GM19438 (cell line): ENCODE measurements around the gene TMEM44.

ENCODE experiments used
- ATAC-seq: cut with Tn5 transposase; IDR thresholded peaks from one replicate; pipeline ENCODE4 v1.9.1; 2021; ENCODE audit warnings: low read depth; ENCODE audit not compliant: unreplicated experiment

The TMEM44 gene

GRCh38 chr3:194584866-194585265 is 48.4 kb downstream of the TMEM44 start:
- no peak for ATAC-seq

DNA sequence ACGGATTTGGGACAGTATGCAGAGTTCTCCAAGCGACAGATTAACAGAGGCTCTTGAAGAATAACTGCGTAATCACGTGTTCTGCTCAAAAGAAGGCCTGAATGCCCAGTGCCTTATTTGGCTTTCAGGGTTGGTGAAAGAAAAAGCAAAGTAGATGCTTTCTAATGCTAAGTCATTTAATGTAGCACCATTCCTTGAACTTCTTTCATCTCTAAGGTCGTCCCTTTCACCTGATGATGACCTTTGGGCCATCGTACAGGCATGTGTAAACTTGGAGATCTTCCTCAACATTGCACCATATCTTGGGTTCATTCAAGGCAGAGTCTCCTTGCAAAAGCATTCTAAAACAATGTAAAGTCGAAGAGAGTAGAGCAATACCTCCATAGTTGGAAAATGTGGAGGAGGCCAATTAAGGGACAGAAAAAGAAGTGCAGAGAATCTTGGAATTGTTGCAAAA is 48.9 kb downstream of the TMEM44 start:
- ATAC-seq, result peak; percentile 15

GRCh38 chr3:194582196-194582905 is 50.9 kb downstream of the TMEM44 start:
- ATAC-seq, result no peak

GRCh38 chr3:194579091-194579606 is 54.1 kb downstream of the TMEM44 start:
- no peak for ATAC-seq

GRCh38 chr3:194577986-194578905 is 55.0 kb downstream of the TMEM44 start:
- no peak for ATAC-seq

GRCh38 chr3:194575484-194576210 is 57.6 kb downstream of the TMEM44 start:
- ATAC-seq, result no peak

GRCh38 chr3:194574639-194575483 is 58.4 kb downstream of the TMEM44 start:
- no peak for ATAC-seq

GRCh38 chr3:194573680-194574437 is 59.4 kb downstream of the TMEM44 start:
- peak; percentile 74 for ATAC-seq

DNA sequence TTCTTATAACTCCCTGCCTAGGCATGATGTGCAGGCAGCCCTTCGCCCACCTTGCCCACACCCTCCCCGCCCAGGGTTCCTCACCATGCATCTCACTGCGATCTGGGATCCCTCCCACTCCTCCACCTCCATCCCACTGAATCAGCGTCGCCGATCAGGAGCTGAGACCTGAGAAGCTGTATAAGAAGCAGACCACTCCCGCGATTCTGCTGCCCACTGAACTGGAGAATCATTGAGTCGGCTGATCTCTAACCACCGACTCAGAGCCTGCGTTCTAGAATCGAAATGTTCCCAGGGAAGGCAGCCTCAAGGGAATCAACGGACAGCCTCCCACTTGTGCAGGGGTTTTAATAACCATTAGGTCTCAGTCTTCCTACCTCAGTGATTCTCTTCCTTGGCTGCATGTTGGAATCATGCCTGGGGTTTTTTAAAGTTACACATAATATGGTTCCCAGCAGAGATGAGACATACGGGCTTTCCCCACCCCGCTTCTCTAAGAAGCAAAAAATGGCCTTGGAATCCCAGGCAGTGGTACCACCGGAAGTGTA is 60.2 kb downstream of the TMEM44 start:
- no peak for ATAC-seq

- ATAC-seq, result no peak
Measured at GRCh38 chr3:194572143-194572789, 61.0 kb downstream of the TMEM44 start.

DNA sequence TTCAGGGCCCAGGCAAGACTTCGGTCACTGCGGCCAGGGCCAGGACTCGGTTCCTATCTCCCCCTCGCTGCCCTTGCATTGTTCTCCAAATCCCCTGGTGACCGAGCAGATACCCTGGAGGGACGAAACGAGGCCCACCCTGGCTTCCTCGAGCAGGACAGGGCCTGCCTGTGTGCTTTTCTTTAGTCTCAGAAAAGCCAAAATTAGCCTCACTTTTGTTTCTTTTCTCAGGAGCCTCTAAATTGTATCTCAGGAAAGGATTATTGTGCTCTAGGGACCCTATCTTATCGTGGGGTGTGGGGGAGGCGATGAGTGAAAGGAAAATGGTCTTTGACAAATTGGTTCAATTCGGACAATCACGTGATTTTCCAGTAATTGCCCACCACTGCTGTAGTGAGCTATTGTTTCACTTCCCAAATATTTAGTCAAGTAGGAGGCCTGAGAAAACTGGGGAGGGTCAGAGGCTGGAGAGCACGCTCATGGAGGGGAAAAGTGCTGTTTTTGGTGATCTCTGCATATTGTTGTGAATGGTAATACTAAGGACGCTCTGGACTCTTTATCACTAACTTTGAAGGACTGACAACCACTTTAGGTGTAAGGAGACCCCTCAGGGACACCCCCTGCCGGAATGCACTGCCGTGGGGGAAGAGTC is 61.6 kb downstream of the TMEM44 start:
- ATAC-seq, result no peak

DNA sequence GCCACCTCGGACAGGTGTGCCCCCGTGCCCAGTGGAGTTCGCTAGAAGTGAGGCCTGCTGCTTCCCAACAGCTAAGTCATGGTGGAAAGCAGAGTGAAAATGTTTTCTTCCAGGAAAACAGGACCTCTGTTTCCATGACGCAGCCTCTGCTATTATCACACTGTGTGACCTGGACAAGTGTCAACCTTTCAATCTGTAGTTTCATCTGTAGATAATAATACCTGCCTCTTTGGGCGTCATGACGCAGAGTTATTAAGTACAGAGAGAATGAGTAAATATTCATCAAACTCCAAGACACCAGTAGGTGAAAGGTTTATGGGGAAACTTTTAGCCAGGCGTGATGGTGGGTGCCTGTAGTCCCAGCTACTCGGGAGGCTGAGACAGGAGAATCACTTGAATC is 62.3 kb downstream of the TMEM44 start:
- ATAC-seq, result no peak

- ATAC-seq, result no peak
Measured at GRCh38 chr3:194570235-194570634, 63.0 kb downstream of the TMEM44 start.

DNA sequence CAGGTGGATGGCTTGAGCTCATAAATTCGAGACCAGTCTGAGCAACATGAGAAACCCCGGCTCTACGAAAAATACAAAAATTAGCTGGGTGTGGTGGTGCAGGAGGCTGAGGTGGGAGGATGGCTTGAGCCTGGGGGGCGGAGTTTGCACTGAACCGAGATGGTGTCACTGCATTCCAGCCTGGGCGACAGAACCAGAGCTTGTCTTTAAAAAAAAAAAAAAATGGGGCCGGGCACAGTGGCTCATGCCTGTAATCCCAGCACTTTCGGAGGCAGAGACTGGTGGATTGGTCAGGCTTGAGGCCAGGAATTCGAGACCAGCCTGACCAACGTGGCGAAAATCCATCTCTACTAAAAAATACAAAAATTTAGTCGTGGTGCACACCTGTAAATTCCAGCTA is 64.0 kb downstream of the TMEM44 start:
- ATAC-seq, result no peak

DNA sequence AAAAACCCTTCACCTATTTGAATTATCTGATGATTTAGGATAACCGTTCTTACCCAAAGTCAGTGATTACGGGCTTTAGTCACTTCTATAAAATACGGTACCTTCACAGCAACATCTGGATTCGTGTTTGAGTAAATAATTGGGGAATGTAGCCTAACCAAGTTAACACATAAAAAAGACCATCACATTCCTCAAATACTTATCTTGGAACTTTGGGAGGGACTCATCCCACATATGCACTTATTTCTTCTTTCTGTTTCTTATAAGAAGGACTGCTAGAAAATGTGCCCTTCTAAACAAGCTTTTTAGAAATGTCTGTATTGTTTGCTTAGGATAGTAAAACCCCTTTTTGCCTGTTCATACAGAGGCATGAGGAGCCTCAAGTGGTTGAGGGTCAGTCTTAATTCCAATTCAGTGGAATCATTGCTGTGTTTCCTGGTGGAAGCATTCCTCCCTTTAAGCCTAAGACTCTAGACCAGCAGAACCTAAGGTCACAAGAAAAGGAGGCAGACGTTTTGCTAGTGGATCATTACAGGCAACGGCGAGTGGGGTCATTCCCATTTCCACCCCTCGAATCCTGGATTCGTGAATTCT is 67.5 kb downstream of the TMEM44 start:
- no peak for ATAC-seq

DNA sequence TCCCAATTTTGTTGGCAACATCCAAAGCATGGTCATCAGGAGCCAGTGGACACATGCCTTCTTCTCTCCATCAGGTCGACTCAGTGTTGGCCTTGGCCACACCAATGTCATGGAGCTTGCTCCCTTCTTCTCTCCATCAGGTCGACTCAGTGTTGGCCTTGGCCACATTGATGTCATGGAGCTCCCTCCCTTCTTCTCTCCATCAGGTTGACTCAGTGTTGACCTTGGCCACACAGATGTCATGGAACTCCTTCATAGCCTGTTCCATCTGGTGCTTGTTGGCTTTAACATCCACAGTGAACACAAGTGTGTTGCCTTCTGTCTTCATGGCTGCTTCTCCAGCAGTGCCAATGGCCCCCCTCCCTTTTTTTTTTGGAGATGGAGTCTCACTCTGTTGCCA is 70.2 kb downstream of the TMEM44 start:
- ATAC-seq, result no peak

- ATAC-seq, result no peak
Measured at GRCh38 chr3:194561306-194561974, 71.8 kb downstream of the TMEM44 start.
